Measurements from ENCODE around the gene NUDT7. TPM values are rescaled to one million over a fixed set of nuclear protein-coding genes. Genes with fewer than 3 reads are reported as not detected.

Gene NUDT7
- total RNA-seq, result 7.6 TPM

DNA sequence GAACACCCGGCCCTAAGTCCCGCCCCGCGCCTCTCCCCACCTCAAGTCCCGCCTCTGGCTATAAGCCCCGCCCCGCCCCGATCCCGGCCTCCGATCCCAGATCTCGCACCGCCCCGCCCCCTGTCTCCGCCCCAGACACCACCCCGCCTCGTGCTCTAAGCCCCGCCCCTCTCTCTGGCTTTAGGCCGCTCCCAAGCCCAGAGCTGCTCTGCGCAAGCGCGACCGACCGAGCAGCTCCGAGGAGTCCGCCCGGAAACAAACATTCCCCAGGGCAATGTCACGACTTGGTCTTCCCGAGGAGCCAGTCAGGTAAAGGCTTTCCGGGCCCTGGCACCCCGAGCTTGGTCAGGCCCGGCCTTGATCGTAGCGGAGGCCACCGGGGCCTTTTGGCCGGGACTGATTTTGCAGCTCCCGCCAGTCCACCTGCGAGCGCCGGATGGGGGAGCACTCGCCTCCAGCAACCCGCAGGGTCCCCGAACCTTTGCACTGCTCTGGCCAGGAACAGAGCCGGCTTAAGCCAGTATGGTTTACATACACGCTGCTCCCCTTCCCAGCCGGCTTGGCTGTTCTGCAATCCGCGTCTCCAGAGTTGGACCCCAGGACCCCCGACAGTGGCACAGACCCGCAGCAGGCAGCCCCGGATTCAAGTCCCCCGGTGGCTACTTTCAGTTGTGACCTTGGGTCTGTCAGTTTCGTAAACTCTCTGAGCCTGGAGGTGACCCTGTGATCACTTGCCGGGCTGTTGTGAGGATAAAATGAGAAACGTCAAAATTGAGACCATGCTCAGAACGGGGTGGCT is at the start of gene NUDT7:
Gene NUDT7, plus strand, starts transcription at position 206 of the 799 bp plus-strand sequence. Its CDS starts 69 bp downstream, at position 275.
- ATAC-seq, result peak; percentile 100

DNA sequence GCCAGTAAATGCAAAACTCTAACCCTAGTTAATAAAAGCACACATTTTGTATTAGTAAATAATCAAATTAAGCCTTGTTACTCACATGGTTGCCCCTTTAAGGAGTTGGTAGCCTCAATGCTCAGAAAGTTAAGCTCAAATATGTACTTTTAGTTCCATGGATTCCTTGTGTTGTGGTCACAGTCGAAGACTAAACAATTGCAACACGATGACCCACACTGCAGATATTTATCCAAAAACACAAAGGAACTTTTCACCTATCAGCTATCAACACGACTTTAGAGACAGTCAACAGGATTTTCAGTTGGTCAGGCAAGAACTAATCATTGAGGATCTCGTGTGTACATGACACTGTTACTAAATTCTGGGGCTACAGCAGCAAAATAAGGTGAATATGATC is 47.4 kb upstream of the NUDT7 start:
- ATAC-seq, result no peak

DNA sequence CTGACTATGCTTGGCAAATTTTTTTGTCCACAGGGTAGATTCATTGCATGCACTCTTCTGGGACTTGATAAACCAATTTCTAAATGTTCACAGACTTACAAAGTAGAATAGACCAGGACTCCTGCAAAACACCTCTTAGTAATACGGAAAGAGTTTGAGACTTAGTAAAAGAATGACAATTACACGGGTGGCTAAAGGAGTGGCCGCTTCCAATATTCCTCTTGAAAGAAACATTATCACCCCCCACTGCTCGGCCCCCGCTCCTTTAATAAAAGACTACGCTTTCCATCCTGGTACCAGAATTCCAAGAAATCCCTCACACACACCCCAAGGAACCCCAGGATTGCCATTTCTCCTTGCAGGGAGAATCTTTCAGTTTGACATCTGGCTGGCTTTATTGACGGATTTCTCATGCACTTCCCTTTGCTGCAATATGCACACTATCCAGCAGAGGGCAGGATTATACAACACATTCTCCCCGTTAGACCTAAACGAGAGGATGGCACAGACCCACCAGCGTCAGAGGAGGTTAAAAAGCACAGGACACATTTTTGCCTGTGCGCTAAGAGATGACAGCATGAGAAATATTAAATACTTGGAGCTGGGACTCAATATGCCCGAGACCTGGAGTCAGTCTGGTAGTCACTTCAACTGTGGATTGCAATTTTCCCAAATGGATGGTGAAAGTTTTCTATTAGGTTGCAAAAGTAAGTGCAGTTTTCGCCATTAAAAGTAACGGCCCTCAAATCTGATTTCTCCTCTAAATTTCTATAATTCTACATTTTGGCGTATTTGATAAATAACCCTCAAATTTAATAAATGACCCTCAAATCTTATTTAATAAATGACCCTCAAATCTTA is 46.6 kb upstream of the NUDT7 start:
- ATAC-seq, result peak; percentile 82

DNA sequence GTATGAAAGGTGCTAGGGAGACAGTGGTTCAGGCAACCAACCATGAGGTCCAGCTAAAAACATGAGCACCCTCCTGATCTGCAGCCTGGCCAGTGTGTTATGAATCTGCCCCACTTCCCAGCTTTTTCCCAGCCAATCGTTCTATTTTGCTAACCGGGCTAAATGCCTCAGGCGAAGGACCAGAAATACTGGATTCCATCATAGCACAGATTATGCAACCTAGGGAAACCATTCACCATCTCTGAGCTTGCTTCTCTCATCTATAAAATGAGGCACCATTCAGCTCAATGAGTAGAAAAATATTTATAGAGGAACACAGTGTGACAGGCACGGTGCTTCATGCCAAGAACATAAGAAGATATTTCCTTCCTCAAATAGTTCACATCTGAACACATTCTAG is 45.2 kb upstream of the NUDT7 start:
- no peak for ATAC-seq

DNA sequence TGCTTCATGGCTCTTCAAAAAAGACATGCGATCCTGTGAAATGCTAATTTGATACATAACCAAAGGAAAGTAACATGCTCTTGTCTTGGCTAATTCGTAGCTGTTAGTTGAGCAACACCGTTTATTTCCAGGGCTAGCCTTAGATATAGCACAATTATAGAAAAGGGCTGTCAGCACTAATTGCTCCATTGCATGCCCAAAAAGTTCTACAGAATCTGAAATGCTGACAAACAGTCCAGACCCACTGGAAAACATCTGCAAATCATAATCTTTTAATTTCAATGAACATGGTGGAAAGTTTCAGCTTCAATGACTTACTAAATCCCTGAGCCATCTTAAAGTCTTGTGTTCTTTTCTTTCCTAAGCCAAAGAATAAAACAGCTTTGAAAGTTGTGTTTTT is 42.9 kb upstream of the NUDT7 start:
- ATAC-seq, result no peak

DNA sequence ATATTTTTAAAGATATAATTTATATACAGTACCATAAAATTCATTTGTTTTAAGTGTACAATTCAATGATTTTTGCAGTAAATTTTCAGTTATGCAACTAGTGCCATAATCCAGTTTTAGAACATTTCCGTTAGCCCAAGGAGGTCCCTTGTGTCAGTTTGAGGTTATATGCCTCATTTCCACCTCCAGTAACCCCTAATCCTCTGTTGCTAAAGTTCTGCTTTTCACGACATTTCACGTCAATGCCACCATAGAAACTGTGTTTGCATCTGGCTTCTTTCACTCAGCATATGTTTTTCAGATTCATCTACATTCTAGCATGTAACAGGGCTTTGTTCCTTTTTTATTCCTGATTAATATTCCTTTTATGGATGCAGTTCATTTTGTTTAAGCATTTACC is 42.4 kb upstream of the NUDT7 start:
- no peak for ATAC-seq

DNA sequence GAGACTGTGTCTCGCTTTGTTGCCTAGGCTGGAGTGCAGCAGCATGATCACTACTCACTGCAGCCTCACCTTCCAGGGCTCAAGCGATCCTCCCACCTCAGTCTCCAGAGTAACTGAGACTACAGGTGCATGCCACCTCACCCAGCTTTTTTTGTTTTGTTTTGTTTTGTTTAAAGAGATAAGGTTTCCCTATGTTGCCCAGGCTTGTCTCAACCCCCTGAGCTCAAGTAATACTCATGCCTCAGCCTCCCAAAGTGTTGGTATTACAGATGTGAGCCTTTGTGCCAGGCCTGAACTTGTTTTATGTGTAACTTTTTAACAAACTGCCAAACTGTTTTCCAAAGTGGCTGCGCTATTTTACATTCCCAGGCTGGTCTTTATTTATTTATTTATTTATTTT is 41.8 kb upstream of the NUDT7 start:
- no peak for ATAC-seq

DNA sequence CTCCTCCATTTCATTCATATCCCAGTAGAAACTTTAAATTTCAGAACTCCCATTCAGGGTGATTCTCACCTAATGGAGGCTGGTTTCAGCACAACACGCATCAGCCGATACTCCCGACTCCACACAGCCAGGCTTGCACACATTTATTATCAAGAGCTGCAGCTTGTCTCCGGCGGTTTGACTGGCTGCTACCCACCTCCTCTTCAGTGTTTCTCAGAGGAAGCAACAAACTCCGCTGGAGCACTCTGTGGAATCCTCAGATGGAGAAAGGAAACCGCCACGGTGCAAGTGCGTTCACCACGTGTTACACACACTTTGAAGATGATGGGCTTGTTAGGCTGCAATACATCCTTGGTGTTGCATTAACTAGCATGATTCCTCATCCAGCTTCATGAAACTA is 39.7 kb upstream of the NUDT7 start:
- no peak for ATAC-seq

DNA sequence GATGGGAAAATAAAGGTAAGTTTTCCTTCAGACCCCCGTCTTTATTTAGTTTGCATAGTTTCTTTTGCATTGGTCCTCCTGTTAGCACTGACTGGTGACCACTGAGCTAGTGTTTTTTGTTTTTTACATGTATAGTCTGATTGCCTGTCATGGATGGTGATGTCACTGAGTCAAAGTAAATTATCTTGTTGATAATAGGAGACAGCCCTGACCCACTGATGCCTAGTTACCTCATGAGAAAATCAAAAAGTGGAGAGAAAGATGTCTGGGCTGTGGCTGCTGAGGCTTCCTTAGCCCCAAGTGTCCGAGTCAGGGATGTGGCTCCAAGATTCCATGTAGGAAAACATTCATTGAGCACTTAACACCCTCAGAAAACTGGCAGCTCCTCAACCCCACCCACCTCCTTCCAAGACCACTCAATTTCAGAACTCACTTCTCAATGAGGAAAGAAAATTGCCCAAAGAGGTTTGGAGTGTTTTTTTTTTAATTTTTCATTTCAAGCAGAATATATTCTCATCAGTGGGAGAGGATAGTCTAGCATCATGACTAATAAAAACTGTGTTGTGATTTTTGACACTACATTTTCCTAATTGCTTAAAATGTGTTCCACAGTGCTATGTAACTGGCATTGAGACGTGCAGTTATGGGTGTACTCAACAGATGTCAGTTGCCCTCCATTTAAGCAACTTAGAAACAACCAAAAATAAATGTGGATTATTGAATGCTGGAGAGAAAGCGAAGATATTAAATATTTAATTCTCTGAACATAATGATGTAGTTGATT is 38.7 kb upstream of the NUDT7 start:
- ATAC-seq, result no peak

DNA sequence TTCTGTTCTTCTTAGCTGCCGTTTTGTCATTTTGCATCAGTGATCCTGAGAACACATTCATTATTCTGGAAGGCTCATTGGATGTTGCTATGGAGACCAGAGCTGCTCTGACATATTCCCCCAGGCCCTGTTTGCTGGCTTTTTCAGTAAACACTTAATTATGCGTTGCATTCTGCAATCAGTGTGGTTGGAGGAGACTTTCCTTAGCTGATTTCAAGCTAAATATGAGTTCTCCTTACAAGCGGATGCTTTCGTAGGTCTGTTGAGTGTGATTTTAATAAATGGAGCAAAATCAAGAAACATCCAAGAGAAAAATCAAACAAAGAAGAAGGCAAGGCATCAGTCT is 38.2 kb upstream of the NUDT7 start:
- ATAC-seq, result no peak

DNA sequence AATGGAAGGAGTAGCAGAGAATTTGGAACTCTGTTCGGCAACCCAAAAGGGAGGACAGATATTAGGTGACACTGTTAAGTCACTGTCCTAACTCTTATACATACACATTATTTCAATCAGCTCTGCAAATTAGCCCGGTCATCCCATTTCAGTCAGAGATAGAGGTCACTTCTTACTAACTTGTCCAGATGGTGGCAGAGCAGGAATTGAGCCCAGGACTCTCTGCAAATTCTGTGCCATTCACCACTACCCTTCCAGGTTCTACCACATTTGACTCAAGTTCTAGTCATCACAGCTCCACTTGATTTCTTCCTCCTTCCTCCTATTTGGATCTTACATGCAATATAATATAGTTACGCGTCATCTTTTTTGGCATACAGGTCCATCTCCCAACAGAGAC is 35.9 kb upstream of the NUDT7 start:
- no peak for ATAC-seq

DNA sequence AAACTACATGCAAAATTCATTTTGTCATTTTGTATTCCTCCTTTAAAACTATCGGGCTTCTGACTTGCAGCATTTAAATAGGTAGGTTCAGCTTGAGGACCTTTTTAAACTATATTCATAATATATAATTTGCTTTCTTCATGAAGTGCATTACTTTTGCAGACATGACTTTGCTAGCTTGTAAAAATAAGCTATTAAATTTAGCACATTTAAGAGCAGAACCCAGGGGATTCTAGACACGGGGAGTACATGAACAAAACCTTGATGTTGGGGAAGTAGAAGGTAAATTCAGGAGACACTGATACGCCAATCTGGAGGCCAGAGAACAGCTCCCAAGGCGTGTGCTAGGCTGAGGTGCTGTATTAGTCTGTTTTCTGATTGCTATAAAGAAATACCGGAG is 32.3 kb upstream of the NUDT7 start:
- no peak for ATAC-seq

DNA sequence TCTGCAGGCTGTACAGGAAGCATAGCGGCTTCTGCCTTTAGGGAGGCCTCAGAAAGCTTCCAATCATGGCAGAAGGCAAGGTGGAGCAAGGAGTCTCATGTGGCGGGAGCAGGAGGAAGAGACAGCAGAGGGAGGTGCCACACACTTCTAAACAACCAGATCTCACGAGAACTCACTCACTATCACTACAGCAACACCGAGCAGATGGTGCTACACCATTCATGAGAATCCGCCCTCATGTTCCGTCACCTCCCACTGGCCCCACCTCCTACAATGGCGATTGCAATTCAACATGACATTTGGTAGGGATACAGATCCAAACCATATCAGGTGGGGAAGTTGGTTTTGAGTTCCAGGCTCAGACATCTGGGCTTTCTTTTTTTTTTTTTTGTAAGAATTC is 31.9 kb upstream of the NUDT7 start:
- ATAC-seq, result no peak

DNA sequence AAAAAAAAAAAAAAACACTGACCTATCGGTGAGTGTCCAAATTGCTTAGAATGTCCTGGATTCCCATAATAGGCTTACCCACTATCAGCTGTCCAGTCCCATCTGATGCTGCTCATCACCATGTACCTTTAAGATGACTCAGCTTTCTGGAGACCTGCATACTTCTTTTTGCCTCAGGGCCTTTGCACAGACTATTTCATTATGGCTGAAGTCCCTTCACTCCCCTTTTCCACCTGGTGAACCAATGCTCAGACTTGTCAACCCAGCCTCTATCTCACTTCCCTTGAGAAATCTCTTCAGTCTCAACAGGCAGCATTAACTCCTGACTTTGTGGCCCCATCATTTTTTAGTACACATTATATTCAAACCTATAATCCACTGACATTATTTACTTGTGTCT is 29.7 kb upstream of the NUDT7 start:
- ATAC-seq, result no peak

DNA sequence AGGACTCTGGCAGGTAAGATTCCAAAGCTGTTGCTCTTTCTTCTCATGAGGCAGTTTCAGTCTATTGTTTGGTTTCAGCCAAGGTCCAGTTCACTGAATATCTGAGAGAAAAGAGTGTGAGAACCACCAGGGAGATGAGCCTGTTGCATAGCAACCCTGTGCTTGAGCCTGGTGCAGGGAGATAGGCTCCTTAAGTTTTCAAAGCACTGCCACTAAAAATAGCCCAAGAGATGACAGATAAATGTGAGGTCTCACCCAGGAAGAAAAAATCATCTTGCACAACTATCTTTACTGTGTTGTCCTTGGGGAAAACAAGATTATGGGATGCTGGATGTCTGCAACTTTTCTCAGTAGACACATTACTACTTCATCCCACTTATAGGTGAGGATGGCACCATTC is 26.2 kb upstream of the NUDT7 start:
- no peak for ATAC-seq

DNA sequence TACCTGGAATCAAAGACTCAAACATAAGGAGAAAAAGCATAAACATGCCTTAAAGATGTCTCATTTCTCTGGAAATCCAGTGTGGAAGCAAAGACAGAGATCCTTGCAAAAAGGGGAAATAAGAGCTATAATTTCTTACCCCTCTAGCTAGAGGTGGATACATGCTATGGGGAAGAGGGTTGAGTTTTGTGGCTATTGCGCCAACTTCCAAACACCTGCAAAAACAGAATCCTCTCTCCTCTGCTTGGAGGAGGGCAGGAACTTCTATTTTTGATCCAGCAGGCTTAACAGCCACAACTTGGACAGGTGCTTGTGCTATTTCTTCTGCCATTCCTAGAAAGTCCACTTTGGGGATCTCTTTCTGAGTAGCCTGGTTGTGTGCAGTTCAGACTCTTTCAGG is 21.5 kb upstream of the NUDT7 start:
- no peak for ATAC-seq

DNA sequence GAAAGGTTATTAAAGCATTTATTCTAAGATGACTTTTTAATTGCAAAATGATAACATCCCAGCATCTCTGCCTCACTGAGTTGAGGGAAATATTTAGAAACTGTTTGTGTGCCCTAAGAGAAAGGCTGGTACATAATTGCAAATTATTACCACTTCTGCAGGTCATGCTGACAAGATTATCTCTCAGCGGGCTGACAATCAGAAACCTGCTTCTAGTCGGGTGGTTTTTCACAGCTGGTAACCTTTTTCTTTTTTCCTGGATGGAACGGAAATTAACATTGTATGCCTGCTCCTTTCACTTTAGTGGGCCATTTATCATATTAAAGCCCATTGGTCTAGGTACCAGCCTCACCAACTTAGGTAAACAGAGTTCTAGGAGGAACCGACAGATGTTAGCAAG is 17.0 kb upstream of the NUDT7 start:
- no peak for ATAC-seq

DNA sequence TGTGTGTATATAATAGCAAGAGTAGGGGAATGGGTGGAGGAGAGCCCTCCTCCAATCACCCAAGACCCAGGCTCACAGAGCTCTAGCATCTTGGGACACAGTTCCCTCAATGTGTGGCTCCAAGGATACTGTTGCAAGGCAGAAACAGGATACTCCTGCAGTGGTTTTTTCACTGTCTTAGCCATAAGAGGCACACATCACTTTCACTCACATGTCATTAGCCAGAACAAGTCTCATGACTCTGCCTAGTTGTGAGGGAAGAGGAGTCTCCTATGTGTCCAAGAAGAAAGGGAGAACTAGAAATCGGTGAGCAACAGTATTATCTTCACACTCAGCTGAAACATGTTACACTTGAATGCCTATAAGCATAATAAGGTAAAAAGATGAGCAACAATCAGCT is 11.1 kb upstream of the NUDT7 start:
- no peak for ATAC-seq

DNA sequence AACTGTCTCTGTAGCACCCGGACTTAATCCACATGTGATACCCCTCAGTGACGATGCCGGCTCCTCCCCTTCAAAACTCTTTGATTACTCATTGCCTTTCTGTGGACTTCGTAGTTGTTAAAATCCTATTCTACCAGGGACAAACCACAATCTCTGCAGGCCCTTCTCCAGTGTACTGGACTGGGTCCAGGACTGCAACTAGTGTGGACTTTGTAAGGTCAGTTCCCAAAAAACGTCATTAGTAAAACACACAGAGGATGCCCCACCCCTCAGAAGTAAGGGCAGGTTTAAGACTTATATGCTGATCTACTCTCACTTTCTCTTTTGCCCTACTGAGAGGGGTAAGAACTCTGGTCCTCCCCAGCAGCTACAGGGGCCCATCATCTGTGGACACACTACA is 10.5 kb upstream of the NUDT7 start:
- no peak for ATAC-seq

DNA sequence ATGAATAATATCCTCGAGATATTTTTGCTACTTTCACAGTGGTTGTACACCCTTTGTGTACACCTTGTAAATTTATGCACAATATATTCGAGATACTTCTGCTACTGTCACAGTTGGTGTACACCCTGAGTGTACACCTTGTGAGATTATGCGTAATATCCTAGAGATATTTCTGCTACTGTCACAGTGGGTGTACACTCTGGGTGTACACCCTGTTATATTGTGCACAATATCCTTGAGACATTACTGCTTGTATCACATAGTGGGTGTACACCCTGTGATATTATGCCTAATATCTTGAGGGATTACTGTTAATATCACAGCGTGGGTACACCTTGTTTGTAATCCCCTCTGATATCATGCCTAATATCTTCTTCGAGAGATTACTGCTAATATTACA is 7.2 kb upstream of the NUDT7 start:
- ATAC-seq, result no peak

DNA sequence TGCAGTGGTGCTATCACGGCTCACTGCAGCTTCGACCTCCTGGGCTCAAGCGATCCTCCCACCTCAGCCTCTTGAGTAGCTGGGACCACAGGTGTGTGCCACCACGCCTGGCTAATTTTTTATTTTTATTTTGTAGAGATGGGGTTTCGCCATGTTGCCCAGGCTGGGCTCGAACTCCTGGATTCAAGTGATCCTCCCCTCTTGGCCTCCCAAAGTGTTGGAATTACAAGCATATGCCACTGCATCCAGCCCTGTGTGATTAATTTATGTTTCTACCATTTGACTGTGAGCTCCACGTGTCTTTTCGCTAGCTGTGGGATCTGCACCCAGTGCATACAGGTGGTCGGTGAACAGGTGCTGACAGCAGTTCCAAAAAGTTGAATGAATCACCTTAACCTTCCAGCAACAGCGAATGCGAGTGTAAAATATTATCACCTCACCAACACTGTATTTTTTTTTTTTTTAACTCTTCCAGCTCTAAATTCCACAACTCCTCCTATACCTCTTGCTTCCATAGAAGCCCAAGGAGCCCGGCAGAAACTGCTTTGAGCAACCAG is 484 bp upstream of the NUDT7 start:
- ATAC-seq, result no peak

DNA sequence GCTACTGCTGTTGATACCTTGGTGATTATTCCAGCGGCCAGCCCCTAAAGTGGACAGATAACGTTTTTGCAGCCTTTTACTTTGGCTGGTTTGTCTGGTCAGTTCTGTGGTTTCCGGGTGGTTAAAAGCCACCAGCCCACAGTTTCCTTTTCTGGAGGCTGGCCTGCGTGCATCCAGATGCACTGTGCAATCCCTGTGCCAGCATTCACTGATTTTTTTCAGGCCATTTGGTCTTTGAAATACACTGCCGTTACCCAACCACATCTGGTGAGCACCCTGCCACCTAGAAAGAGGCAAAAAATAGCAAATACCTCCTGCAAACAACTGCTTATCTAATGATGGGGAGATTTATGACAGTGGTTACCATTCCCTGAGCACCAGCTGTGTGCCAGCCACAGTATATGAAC is 797 bp downstream of the NUDT7 start:
- no peak for ATAC-seq

DNA sequence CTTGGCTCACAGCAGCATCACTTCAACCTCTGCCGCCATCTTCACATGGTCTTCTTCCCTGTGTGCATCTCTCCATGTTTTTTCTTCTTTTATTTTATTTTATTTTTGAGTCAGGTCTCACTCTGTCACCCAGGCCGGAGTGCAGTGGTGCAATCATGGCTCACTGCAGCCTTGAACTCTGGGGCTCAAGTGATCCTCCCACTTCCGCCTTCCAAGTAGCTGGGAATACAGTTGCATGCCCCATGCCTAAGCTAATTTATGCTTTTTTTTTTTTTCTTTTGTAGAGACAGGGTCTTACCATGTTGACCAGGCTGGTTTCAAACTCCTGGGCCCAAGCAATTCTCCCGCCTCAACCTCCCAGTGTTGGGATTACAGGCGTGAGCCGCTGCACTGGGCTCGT is 1.9 kb downstream of the NUDT7 start:
- no peak for ATAC-seq
